Osteoblast (primary cell): ENCODE data around the gene SLC1A7. TPM values are rescaled to one million over a fixed set of nuclear protein-coding genes. Genes with fewer than 3 reads are reported as not detected.

Experiments used
- DNase-seq: peaks from one replicate; pipeline ENCODE4 v3.0.0; 2011; ENCODE audit warnings: low spot score, mixed read lengths; ENCODE audit not compliant: insufficient read length; ENCODE audit errors: missing footprints
- H2AFZ ChIP-seq: 2 replicates; pipeline ENCODE4 v1.6.0; 2011; ENCODE audit warnings: mild to moderate bottlenecking, low read length
- H3K27ac ChIP-seq: 2 replicates; pipeline ENCODE4 v1.5.1; 2011; ENCODE audit warnings: mild to moderate bottlenecking, low read depth, low read length, moderate library complexity
- H3K27me3 ChIP-seq: 2 replicates; pipeline ENCODE4 v1.6.0; 2012; ENCODE audit warnings: mild to moderate bottlenecking, control low read depth, inconsistent platforms, low read length, moderate library complexity; ENCODE audit not compliant: insufficient read depth
- H3K36me3 ChIP-seq: 2 replicates; pipeline ENCODE4 v1.5.1; 2011; ENCODE audit warnings: mild to moderate bottlenecking, low read length, control low read depth, moderate library complexity; ENCODE audit not compliant: insufficient read depth
- H3K4me1 ChIP-seq: 2 replicates; pipeline ENCODE4 v1.5.1; 2011; ENCODE audit warnings: mild to moderate bottlenecking, low read length, control low read depth, moderate library complexity; ENCODE audit not compliant: insufficient read depth
- H3K4me2 ChIP-seq: 2 replicates; pipeline ENCODE4 v1.6.0; 2011; ENCODE audit warnings: mild to moderate bottlenecking, low read length; ENCODE audit not compliant: insufficient read depth
- H3K4me3 ChIP-seq: fragments of 200-600 bp; sonication (generic); 3 replicates; pipeline ENCODE4 v1.5.1; 2012; ENCODE audit warnings: mild to moderate bottlenecking, low read length, inconsistent platforms; ENCODE audit not compliant: insufficient read depth
- H3K79me2 ChIP-seq: 2 replicates; pipeline ENCODE4 v1.6.0; 2012; ENCODE audit warnings: mild to moderate bottlenecking, low read length, control low read depth, inconsistent platforms; ENCODE audit not compliant: insufficient read depth
- H3K9me3 ChIP-seq: 2 replicates; pipeline ENCODE4 v1.5.1; 2011; ENCODE audit warnings: low read depth, low read length, control low read depth
- H4K20me1 ChIP-seq: 2 replicates; pipeline ENCODE4 v1.6.0; 2012; ENCODE audit warnings: mild to moderate bottlenecking, low read length, control low read depth; ENCODE audit not compliant: insufficient read depth
- total RNA-seq: library from RNA; depleted of rRNA; stranded (reverse); fragments of >200 nt; gene quantifications from 2 replicates; pipeline ENCODE4 v1.2.3, GENCODE V29; 2012
- TF ChIP-seq, protein P1 (sequence below): IDR thresholded peaks from 2 replicates; pipeline ENCODE4 v1.5.1; 2011; ENCODE audit warnings: mild to moderate bottlenecking, low read depth, low read length, moderate library complexity; ENCODE audit errors: extremely low read depth

Gene SLC1A7
- total RNA-seq, 1 donor = 0.36 TPM

DNA sequence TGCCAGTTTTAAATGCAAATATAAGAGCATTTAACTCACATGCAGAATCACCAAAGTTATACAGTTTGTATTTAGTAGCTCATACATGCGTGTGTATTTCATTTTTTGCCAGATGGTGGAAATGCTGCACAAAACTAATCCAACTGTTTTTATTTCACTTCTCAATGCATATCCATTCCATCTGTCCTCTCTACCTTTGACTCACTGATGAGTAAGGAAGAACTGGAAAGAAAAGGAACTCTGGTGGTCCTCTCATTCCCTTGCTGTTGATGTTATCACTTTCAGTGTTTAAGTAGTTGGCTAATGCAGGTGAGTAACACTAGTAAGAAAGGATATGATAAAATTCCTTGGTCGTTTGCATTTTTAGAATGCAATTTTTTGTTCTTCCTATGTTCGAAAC lies 5.7 kb upstream of the SLC1A7 start:
- peak overlapping the region; percentile 29 for H2AFZ ChIP-seq
- H3K36me3 ChIP-seq = no peaks in the 10 kb centered on the region
- TF ChIP-seq, protein P1, sequence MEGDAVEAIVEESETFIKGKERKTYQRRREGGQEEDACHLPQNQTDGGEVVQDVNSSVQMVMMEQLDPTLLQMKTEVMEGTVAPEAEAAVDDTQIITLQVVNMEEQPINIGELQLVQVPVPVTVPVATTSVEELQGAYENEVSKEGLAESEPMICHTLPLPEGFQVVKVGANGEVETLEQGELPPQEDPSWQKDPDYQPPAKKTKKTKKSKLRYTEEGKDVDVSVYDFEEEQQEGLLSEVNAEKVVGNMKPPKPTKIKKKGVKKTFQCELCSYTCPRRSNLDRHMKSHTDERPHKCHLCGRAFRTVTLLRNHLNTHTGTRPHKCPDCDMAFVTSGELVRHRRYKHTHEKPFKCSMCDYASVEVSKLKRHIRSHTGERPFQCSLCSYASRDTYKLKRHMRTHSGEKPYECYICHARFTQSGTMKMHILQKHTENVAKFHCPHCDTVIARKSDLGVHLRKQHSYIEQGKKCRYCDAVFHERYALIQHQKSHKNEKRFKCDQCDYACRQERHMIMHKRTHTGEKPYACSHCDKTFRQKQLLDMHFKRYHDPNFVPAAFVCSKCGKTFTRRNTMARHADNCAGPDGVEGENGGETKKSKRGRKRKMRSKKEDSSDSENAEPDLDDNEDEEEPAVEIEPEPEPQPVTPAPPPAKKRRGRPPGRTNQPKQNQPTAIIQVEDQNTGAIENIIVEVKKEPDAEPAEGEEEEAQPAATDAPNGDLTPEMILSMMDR = no peak
- no peaks in the 10 kb centered on the region for H3K27me3 ChIP-seq
- peak; percentile 69 for DNase-seq
- H3K4me3 ChIP-seq = no peak overlapping the region
- H4K20me1 ChIP-seq = no peaks in the 10 kb centered on the region
- H3K27ac ChIP-seq = peak overlapping the region; percentile 98
- H3K4me1 ChIP-seq = peaks cover 30% of the 10 kb centered on the region
- H3K4me2 ChIP-seq = no peak overlapping the region
- no peaks in the 10 kb centered on the region for H3K79me2 ChIP-seq
- H3K9me3 ChIP-seq = no peaks in the 10 kb centered on the region

DNA sequence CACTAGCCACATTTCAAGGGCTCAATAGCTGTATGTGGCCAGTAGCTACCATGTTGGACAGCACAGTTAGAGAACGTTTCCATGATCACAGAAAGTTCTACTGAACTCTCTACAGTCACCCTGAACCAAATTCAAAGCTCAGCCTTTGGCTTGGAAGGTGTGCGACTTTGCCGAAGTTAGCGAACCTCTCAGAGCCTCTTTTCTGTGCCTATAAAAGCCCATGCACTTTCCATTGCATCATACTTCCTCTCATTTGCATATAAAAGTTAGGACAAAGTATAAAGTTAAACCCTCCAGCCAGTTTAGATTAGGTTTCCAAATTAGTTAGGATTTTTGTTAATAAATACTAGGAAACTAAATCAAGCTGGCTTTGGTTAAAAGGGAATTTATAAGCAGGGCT lies 4.7 kb upstream of the SLC1A7 start:
- H3K4me1 ChIP-seq = peaks cover 30% of the 10 kb centered on the region
- DNase-seq = peak; percentile 9
- H3K79me2 ChIP-seq = no peaks in the 10 kb centered on the region
- H3K27me3 ChIP-seq = no peaks in the 10 kb centered on the region
- no peak overlapping the region for H3K4me3 ChIP-seq
- no peaks in the 10 kb centered on the region for H4K20me1 ChIP-seq
- peak overlapping the region; percentile 98 for H3K27ac ChIP-seq
- H2AFZ ChIP-seq = no peak overlapping the region
- TF ChIP-seq, protein P1 = no peak
- H3K36me3 ChIP-seq = no peaks in the 10 kb centered on the region
- no peaks in the 10 kb centered on the region for H3K9me3 ChIP-seq
- no peak overlapping the region for H3K4me2 ChIP-seq

DNA sequence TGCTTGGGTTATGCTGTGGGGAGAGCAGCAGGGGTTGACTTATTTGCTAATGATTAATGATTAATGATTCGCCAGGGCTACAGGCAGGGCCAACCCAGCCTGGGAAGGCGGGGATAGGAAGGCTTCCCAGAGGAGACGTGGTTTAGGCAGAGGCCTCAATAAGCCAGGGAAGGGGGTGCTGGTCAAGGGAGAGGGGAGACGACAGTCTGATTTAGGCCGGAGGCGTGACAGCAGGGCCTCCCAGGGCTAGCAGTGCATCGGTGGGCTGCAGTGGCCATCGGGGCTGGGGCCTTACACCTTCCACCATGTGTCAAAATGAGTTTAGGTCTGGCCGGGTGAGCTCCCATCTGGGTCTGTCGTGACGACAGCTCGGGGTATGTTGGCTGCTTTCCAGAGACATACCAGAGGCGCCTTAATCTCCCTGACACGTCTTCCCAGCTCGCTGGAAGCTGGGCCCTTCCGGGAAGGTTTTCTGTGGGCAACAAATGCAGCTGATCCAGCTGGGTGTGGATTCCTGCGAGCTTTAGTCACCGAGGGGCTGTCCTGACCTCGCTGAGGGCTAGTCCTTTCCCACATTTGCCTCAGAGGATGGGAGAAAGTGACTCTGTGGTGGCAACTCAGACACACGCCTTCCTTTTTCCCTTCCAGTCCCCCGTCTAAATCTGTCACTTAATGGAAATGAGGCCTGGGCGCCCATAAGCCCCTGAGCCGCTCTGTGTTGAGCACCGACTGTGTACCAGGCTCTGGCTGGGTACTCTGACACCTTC lies 3.7 kb upstream of the SLC1A7 start:
- Histone ChIP-seq H3K4me1 (peaks cover 30% of the 10 kb centered on the region), H3K4me3 (no peak overlapping the region), H3K9me3 (no peaks in the 10 kb centered on the region), H3K79me2 (no peaks in the 10 kb centered on the region), H3K27me3 (no peaks in the 10 kb centered on the region), H2AFZ (peak overlapping the region; percentile 76), H4K20me1 (no peaks in the 10 kb centered on the region), H3K27ac (peak overlapping the region; percentile 98), H3K4me2 (peak overlapping the region; percentile 50), H3K36me3 (no peaks in the 10 kb centered on the region)
- TF ChIP-seq, protein P1 = no peak
- DNase-seq = peak; percentile 96

DNA sequence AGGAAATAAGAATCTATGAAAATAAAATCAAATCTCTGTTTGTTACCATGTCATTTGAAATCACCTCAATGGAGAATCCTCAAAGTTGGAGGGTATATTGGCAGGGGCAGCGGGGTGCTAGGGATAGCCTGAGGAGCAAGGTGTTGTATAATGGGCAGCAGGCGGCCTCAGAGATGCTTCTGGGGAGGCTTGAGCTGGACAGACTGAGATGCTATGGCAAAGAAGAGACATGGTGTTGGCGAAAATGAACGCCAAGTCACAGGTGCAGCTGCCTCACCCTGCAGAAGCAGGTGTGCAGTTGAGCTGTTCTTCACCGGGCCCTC lies 3.1 kb upstream of the SLC1A7 start:
- Histone ChIP-seq H3K4me3 (no peak overlapping the region), H3K79me2 (no peaks in the 10 kb centered on the region), H3K4me2 (no peak overlapping the region), H3K4me1 (peaks cover 30% of the 10 kb centered on the region), H4K20me1 (no peaks in the 10 kb centered on the region), H3K36me3 (no peaks in the 10 kb centered on the region), H3K27ac (peak overlapping the region; percentile 98), H2AFZ (peak overlapping the region; percentile 76), H3K9me3 (no peaks in the 10 kb centered on the region), H3K27me3 (no peaks in the 10 kb centered on the region)
- TF ChIP-seq, protein P1 = no peak
- DNase-seq = no peak
